Measurements from ENCODE around the gene CPA1.

Gene CPA1

DNA sequence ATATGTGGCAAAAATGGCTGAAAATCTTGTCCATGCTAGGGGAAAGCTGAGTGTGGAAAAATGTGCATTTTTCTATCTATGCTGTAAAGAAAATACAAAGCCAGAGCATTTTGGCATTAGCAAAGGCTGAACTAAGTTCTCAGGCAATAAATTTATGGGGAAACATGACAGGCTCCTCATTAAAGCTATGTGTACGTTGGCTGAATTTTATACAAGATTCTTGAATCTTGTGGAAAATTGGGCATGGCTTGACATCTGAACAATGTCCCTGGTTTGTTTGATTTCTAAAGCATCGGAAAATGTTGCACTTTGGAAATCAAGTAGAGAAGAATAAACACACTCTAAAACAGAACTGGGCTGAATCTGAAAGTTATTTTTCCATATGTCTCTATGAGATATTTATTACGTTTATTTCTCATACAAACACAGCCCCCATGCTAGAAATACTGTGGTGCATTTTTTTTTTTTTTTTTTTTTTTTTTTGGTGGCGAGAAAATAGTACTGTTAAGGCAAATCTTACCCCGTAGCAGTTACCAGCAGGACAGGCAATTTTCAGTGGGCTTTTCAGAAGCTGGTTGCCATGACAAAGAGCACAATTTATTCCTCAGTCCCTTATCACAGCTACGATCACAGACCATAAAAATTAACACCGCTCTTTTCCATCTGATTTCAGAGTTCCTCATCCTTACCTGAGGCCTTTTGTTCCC is 16.9 kb downstream of the CPA1 start:
- DNase-seq, result no peak

DNA sequence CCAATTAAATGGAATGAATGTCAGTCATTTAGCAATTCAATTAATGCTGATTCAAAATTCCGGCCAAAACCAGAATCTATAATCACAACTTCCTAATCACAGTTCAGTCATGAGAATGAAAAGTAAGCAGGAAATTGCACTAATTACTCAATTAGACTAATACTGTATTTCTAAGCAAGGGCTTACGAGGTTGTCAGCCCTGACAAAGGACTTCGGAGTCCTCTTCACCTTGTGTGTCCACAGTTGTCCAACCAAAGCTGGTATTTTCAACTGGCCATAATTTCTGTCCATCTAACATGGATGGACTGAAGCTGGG is 17.4 kb downstream of the CPA1 start:
- DNase-seq, result no peak

DNA sequence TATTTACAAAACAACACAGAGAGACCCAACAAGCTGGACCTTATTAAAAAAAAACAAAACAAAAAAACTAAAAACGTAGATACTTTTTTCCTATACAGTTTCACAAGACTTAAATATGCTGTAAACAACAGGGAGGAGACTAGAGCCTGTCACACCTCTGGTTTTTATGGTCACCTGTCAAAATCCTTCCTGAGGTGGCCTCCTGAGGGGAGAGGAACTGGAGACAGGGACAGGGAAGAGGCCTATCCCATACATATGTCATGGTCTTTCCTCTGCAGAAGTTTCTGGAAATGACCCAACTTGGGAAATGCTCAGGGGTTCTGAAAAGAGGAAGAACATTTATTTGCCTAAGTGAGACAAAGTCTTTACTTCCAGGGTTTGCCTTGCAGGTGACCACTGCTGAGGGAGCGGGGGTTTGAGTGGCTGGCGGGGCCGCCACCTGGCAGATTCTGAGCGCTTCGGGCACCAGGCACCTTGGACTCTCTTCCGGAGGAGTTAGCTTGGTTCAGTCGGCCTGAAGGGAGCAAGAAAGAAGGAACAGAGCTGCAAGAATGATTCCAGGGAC is 18.3 kb downstream of the CPA1 start:
- no peak for DNase-seq

DNA sequence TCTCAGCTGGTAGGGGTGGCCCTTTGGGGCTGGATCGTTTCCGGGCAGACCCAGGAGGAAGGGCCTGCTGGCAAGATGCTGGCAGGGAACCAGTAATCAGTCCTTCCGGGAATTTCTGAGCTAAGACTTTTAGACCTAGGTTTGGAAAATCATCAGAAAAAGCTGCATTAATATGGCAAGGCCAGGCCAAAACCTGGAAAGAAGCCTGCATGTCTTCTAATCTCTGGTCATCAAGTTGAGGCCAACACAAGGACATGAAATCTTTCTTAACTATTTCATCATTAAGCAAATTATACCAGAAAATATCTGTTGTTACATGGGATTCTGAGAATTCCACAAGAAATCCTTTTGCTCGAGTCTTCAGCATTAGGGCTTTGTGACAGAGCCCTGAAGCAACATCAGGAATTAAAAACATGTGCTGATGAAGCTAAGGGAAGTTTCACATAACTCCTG is 19.9 kb downstream of the CPA1 start:
- no peak for DNase-seq

DNA sequence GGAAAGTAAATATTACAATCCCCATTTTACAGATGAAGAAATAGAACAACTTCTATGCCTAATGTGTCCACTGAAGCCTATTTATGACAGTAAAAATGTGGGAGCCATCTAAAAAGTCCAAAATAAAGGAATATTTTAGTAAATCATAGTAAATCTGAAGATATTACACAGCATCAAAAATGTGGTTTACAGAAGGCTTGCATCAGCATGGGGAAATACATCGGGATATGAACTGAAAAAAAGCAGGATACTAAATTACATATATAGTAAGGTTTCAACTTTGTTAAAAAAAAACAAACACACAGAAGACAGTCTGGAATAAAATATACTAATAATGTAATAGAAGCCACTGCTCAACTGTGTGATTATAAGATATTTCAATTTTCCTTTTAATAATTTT is 20.8 kb downstream of the CPA1 start:
- no peak for DNase-seq

DNA sequence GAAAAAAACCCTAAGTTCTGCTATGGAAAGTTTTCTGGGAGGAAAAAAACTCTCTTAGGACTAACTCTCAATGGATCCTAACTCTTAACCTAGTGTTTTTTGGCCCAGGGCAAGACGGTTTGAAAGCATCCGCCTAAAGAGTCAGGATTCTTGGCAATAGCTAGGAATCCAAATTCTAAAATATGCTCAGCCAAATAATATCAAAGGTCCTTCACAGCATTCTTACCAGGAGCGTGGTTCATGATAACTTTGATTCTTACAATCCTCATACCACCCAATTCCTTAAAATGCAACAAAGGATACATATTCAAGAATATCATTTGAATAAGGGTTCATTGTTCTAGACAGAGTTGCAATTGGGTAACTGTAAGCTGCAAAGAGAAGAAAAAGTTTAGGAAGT is 21.3 kb downstream of the CPA1 start:
- no peak for DNase-seq

DNA sequence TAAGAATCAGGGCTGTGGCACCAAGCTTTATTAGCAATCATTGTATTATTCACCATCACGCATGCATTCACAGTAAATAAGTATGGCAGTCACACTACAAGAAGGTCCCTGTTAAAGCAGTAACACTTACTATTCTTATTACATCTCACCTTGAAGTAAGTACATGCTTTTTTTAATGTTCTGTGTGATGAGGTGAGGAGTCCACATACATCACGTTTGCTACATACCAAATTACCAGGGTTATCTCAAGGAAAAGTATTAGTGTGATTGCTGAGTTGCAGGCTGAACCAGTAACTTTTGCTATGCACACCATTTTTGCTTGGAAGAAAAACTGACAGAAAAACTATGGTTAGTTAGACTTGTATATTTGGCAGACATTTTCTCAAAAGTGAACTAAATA is 24.7 kb downstream of the CPA1 start:
- DNase-seq, result no peak

DNA sequence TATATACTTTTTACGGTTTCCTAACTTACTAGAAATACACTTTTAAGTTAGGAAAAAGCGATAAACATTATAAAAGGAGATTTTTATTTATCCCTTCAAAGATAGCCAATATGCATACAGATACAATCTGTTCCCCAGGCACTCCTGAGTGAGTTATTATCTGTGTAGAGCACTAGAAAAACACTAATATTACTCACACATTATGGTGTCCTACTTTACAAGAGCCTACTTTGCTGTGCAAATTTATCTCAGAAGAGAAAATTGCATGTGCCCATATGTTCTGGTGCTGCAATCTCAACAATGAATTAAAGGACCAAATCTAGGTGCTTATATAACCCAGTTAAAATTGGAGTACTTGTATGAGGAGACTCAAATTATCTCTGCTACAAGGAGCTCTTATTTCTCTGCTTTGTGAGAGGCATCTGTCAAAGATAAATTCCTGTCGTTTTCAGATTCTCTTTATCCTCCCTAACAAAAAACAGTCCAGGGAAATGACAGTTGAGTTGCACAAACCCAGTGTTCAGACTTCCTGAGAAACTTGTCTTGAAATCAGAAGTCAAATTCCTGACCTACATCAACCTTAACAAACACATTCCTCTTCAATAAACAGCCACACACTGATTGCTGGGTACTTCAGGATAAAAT is 28.9 kb downstream of the CPA1 start:
- DNase-seq, result no peak

DNA sequence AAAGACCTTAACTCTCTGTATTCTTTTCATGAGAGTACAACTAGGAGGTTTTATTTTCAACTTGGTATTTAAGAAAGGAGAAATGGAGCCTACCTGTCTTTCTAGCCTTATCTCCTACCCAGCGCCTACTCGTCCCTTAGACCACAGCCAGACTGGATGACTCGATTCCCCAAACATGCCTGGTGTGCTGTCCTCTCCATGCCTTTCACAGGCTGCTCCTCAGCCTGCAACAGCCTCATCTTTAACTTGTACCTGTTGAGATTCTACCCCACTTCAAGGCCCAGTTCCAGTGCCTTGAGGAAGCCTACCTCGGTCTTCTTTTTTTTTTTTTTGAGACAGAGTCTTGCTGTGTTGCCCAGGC is 29.4 kb downstream of the CPA1 start:
- DNase-seq, result no peak

DNA sequence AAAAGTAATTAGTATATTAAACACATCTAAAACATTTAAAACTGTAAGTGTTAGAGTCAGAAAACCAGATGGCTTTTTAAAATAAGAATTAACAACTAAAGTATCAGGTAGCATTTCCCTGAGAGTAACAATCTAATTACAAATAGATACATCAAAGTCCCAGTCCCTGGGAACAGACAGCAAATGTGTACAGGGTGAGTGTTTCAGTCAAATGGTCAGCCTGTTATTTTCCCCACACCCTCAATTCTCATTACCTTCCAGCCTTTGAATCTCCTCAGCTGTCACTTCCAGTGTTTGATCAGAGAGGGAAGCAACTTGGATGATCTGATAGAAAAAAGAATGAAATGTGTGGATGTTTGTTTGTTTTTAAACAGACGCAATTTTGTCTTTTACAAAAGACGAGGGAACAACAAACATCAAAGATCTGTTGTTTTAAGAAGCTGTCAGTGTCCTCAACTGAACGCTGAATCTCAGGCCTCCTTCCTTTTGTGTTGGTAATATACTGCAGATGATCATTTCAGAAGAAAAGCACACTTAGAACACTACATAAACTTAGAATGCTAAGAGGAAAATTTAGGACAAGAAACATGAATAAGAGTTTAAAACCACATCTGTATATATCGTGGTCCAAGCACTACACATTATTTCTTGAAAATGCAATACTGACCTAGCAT is 30.7 kb downstream of the CPA1 start:
- no peak for DNase-seq

DNA sequence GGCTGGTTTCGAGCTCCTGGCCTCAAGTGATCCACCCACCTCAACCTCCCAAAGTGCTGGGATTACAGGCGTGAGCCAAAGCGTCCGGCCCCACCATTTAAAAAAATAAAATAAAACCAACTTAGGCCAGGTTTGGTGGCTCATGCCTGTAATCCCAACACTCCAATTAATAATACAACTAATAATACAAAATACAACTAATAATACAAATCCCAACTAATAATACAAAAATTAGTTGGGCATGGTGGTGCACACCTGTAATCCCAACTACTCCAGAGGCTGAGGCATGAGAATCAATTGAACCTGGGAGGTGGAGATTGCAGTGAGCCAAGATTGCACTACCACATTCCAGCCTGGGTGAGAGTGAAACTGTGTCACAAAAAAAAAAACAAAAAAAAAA is 32.9 kb downstream of the CPA1 start:
- DNase-seq, result no peak

DNA sequence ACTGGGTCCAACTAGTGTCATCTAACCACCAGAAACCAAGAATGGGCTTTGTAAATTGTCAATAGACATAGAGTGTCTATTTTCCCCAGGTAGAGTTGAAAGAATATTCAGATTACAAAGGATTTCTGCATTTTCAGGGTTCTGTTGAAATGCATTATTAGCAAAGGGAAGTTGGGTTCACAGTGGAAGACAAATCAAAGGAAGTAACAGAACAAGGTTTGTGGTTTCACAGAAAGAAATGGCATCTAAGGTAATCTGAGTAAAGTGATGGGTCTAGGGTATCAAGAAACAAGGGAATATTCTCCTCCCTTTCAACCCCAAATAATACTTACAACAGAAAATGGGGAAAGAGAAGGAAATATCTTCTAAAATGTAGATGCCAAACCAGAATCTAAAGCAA is 34.7 kb downstream of the CPA1 start:
- DNase-seq, result no peak

DNA sequence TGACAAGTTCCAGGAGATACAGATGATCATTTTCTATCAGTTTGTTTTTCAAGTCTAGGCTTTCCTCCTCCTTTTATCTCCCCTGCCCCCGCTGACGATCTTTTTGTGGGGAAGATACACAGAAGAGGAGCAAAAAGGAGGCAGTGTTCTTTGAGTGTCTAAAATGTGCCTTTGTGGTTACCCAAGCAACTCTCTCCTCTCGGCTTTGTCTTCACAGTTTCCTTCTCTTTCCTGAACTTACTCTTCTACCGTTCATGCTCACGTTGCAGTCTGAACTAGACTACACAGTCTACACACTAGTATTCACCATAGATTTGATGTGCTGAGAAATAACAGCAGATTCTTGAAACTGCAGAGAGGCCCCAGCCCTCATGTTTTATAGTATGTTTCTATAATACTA is 36.9 kb downstream of the CPA1 start:
- DNase-seq, result no peak

DNA sequence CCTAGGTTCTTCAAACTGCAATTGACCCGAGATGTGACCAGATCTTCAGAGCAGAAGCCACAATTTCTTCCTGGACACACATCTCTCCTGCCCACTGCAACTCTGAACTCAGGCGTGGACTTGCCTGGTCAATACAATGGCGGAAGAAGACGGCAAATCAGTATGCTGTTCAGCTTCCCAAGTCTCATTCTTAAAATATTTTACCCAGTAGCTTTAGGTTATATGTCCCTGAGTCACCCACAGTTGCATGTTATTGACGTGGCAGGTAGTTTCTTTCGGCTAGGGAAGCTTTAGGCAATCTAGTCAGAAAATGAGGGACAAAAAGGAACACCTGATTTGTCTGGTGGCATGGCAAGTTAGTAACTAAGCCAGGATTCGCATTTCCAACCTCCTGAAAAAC is 38.0 kb downstream of the CPA1 start:
- DNase-seq, result no peak

DNA sequence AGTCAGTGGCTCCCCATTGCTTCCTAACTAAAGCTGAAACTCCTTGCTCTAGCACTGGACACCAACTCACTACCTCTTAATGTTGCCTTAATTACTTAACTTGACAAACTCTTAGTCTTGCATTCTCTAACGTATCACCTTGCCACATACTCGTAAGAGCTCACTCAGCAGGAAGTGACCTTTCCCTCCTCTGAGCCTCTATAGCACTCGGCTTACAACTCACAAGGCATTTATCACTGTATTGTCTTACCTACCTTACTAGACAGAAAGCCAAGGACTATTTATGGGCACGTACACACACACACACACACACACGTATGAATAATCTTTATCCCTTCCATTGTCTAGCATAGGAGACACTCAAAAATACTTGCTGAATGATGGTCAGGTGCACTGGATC is 39.4 kb downstream of the CPA1 start:
- DNase-seq, result no peak

DNA sequence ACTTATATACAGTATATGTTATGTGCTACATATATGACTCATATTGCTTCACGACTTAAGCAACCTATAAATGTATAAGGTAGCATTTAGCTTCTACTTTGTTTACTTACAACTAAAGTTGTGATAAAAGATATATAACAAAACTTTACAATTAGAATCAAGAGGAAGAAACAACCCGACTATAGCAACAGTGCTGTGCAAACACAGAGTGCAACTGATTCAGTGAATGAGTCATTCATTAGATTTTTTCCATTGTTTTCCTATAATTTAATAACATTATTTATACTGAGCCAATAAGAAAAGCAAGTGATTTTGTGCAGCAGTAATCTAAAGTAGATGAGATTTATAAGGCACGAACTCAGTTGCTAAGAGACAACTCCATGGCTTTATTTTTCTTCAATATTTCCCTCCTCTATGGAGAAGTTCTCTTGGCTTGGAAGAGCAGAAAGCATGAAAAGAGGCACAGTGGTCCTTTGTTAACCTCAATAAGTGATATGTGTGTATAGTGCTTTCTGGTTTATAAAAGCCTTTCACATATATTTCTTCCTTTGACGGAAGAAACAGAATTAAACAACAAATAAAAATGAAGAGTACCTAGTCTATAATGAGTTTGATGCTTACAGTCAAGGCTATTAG is 40.8 kb downstream of the CPA1 start:
- no peak for DNase-seq

DNA sequence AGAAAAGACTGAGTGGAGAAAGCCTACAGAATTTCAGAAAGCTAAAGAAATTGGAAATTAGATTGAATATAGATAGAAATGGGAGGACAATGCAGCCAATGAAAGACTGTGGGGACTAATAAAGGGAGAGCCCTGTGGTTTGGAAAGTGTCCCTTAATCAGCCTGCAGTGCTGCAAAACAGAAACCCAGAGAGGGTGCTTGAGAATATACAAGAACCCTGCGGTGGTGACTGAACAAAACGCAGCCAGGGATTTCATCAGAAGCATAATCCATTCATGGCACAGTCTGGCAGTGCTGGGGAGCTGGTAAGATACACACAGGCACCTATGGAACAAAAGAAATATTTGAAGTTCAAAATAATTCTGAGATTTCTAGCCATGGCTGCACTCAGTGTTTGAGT is 41.4 kb downstream of the CPA1 start:
- no peak for DNase-seq

DNA sequence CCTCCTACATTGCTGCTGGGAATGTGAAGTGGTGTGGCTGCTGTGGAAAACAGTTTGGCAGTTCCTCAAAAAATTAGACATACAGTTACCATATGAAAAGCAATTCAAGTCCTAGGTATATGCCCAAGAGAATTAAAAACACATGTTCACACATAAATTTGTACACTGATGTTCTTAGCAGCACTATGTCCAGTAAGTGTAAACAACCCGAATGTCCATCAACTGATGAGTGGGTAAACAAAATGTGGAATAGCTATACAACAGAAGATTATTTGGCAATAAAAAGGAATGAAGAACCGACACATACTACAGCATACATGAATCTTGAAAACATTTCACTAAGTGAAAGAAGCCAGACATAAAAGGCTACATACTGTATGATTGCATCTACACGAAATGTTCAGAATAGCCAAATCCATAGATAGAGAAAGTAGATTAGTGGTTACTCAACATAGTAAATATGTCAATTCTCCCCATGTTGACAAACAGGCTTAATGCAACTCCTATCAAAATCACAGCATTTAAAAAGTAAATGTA is 43.3 kb downstream of the CPA1 start:
- no peak for DNase-seq

DNA sequence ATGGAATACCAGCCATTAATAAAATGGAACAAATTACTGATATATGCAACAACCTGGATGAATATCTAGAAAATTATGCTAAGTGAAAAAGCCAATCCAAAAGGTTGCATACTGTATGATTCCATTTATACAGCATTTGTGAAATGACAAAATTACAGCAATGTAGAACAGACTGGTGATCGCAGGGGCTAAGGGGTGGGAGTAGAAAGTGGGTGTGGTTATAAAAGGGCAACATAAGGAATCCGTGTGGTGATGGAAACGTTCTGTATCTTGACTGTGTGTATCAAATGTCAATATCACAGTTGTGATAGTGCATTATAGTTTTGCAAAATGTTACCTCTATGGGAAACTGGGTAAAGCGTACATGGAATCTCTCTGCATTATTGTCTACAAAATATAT is 45.5 kb downstream of the CPA1 start:
- no peak for DNase-seq

DNA sequence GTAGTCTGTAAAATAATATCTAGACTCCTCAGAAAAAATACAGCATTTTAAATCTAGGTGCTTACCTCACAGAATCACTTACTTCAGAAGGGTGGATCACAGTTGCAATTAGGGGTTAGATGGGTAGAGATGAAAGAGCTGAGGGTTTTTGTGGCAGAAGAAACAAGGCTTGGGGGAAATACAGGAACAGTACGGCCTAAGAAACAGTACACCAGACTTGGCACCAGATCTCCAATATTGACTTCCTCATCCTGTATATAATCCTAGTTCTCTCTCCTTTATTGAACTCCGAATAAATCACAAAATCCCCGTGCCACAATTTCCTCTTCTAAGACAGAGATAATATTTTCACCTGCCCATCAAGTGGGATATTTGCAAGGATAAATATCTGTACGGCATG is 46.3 kb downstream of the CPA1 start:
- DNase-seq, result no peak

DNA sequence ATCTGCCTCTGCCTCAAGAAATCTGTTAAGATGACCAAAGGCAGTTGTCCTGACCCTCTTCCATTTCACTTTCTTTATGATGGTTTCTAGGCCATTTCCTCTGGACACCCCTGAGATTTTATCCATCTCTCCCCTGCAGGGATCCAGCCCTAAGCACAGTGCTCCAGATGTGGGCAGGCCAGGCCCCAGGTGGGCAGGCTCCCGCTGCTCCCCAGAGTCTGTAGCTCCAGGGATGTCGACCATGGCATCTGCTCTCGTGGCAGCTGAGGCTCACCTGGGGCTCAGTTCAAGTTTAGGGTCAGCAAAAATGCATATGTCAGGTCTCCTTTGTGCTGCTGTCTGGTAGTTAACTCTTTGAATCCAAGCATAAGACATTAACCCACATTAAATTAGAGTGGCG is 48.7 kb downstream of the CPA1 start:
- DNase-seq, result no peak

DNA sequence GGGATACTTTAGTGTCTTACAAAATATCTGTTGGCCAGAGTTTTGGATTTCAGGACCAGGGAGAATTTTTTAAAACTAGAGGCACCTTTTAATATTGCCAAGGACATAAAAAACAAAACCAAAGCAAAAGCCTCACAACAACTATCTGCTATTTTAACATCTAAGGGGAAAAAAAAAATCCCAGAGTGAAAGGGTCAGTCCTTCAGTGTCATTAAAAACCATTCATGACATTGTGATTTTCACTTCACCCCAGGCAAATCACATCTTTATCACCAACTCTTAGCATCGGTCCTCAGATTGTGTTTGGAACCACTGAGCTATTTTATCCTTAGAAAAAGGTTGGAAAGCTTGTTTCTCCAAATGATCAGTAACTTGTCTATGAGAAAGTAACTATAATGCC is 49.8 kb downstream of the CPA1 start:
- no peak for DNase-seq

DNA sequence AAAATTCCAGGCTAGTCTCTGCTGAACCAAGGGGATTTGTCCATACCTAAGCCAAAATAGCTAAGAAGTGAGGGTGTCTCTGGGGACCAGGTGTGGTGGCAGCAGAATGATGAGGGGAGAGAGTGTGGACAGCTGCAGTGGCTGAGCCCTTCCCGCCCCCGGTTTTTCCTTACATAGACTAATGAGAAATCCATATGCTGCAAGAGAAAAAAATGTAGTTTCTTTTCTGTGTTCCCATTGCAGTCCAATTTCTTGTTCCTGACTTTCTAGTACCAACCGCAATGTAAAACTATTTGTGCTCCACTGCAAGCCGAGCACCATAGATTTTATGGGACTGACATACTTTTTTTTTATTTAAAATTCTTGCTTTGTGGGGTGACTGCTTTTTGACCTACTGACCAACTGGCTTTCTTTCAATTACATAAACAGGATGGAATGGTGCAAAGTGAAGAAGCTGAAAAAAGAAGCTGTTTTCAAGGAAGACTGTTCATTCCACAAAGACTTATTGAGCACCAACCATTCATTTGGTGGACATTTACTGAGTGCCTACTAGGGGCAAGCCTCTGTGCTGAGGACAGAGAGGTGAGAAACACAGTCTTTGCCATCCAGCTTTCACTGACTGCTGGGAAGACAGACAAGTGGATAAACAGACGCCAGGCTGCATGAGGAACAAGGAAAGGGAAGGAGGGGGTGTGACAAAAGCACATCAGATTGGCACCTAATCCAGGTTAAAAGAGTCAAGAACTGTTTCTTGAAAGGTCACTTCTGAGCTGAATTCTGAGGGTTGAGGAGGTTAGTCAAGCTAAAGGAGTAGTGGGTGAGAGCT is 50.8 kb downstream of the CPA1 start:
- DNase-seq, result no peak
